DMS 273 (cell line): ENCODE data around the gene DNAJC3.
"Not testable (repeated sequence)": the region's sequence is repeated elsewhere in the genome, so short reads cannot be mapped to it uniquely, and the experiment has no call there.

Source experiments
- DNase-seq: peaks from one replicate; lab custom pipeline; 2025; ENCODE audit not compliant: unreplicated experiment; lab: John Stamatoyannopoulos, UW

Gene DNAJC3

GRCh38 chr13:95771905-95772304 lies 95.0 kb downstream of the DNAJC3 start:
- DNase-seq, result no peak

DNA sequence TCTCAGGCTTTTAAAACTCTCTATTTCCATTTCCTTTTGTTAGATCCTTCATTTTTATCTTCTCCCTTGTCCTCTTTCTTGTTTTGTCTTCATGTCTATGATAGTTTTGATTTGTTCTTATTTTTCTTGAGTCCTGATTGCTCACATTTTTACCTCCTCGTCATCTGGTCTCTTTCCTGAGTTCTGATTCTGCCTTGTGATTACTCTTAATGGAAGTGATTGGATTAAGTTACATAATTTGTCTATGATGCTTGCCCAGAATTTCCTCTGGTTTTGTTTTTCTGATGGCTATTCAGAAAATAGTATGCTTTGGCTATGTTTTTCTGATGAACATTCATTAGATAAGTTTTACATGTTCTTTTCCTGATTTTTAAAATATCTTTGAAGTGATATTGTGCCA lies 102.6 kb downstream of the DNAJC3 start:
- DNase-seq, result no peak

- DNase-seq, result no peak
Measured at GRCh38 chr13:95781016-95781415, 104.1 kb downstream of the DNAJC3 start.

DNA sequence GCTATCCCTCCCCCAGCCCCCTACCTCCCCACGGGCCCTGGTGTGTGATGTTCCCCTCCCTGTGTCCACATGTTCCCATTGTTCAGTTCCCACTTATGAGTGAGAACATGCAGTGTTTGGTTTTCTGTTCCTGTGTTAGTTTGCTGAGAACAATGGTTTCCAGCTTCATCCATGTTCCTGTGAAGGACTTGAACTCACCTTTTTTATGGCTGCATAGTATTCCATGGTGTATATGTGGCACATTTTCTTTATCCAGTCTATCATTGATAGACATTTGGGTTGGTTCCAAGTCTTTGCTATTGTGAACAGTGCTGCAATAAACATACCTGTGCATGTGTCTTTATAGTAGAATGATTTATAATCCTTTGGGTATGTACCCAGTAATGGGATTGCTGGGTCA lies 105.0 kb downstream of the DNAJC3 start:
- not testable (repeated sequence) for DNase-seq

GRCh38 chr13:95783747-95784146 lies 106.8 kb downstream of the DNAJC3 start:
- no peak for DNase-seq

DNA sequence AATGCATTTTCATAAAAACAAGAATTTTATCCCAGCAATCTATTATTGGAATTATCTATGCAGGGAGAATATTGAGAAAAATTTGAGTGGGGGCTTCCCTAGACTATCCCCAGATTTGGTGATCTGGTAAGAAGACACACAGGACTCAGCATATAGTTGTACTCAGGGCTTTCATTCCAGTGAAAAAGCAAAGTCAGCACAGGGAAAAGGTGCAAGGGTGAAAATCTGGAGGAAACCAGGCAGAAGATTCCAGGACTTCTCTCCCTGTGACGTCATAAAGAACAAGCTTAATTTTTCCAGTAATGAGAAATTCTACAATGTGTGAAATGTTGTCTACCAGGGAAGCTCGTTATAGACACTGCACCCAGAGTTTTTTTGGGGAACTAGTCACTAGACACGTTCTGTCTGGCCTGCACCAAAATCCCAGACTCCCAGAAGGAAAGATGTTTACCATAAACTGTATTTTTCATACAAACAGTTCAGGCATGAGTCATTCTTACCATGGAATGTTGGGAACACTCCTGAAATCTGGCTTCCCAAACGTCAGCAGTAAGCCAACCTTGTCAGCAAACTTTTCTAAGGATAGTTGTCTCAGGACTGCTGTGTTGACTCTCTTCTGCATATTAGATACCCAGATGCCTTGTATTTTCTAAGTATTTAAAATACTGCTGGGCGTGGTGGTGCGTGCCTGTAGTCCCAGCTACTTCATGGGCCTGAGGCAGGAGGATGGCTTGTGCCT lies 107.4 kb downstream of the DNAJC3 start:
- no peak for DNase-seq

DNA sequence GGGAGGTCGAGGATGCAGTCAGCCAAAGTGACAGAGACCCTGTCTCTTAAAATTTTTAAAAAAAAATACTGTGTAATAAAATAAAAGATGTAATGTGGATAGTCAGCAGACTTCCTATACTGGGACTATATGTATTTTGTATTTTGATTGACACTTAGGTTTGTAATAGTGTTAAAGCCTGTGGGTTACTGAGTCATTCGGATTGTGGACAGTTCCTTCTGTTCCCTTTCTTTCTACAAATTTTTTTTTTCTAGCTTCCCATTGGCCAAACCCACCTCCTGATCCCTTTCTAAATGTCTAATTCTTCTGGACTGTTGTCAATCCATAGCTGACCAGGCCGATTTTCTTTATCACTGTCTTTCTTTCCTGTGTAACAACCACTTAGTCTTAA lies 108.0 kb downstream of the DNAJC3 start:
- no peak for DNase-seq

GRCh38 chr13:95787356-95788099 lies 110.6 kb downstream of the DNAJC3 start:
- DNase-seq, result peak; percentile 1

- no peak for DNase-seq
Measured at GRCh38 chr13:95788100-95788463, 111.1 kb downstream of the DNAJC3 start.

GRCh38 chr13:95789315-95789714 lies 112.4 kb downstream of the DNAJC3 start:
- not testable (repeated sequence) for DNase-seq

DNA sequence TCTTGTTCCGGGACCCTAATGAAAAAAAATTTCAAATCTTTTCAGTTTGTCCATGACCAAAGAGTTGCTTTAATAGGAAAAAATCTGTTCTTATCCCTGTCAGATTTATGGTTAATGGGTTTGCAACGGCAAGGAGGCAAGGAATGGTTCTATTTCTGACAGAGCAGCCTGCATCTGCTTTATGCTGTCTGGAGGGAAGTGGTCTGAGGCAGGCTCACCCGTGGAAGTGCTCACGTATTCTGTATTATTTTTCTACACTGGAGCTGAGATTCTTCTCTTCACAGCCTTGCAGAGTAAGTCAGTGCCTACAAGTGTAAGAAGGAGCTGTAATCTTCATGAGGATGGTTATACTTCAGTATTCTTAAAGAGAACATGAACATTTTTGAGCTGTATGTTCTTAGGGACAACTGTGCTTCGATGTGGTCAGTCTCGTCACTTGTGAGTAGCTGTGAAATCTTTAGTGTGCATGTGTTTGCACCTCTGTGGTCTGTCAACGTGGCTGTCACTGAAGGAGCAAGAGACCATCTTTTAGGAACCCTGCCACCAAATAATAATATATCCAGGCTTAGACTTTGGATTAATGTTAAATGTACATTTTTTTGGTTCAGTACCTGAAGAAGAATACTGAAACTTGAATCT lies 114.3 kb downstream of the DNAJC3 start:
- no peak for DNase-seq

- no peak for DNase-seq
Measured at GRCh38 chr13:95793018-95793555, 116.1 kb downstream of the DNAJC3 start.

GRCh38 chr13:95793781-95794180 lies 116.8 kb downstream of the DNAJC3 start:
- no peak for DNase-seq

- no peak for DNase-seq
Measured at GRCh38 chr13:95797016-95797415, 120.1 kb downstream of the DNAJC3 start.

DNA sequence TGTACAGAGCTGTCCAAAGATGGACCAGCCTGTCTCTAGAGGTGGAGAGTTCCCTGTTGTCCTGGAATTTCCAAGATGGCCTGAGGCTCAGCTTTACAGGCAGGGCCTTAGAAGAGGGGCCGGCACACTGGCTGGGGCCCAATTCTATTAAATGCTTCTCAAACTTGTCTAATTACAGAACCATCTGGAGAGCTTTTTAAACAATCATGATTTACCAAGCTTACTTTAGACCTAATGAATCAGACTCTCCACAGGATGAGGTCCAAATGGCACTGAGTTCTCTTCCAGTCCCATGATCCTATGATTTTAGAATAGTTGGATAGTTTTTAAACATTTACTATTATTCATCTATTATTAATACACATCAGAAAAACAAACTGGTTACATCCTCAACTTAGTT lies 123.5 kb downstream of the DNAJC3 start:
- peak; percentile 57 for DNase-seq

- DNase-seq, result no peak
Measured at GRCh38 chr13:95801825-95802224, 124.9 kb downstream of the DNAJC3 start.

GRCh38 chr13:95805921-95806320 lies 129.0 kb downstream of the DNAJC3 start:
- no peak for DNase-seq

DNA sequence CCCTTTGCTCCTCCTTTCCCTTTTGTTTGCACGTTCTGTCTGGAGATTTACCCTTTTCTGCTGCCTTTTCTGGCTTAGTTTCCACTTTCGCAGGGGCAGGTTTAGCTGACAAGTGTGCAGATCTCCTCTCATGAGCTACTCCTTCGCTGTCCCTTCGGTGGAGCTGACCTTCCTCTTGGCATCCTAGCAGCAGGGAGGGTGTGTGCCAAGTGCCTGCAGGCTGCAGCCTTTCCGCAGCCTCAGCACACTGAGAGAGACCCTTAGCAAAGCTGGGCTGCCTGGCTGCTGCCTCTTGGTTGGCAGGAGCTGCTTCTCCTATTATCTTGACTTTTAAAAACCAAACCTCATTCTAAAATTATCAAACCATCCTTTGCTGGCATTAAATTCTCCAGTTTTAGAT lies 132.5 kb downstream of the DNAJC3 start:
- no peak for DNase-seq

DNA sequence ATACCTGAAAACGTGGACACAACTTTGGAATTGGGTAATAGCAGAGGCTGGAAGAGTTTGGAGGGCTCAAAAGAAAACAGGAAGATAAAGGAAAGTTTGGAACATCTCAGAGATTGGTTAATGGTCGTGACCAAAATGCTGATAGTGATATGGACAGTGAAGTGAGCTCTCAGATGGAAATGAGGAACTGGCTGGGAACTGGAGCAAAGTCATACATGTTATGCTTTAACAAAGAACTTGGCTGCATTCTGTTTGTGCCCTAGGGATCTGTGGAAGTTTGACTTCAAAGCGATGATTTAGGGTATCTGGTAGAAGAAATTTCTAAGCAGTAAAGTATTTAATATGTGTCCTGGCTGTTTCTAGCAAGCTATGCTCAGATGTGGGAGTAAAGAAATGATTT lies 136.2 kb downstream of the DNAJC3 start:
- DNase-seq, result no peak

GRCh38 chr13:95814495-95814894 lies 137.6 kb downstream of the DNAJC3 start:
- DNase-seq, result no peak

DNA sequence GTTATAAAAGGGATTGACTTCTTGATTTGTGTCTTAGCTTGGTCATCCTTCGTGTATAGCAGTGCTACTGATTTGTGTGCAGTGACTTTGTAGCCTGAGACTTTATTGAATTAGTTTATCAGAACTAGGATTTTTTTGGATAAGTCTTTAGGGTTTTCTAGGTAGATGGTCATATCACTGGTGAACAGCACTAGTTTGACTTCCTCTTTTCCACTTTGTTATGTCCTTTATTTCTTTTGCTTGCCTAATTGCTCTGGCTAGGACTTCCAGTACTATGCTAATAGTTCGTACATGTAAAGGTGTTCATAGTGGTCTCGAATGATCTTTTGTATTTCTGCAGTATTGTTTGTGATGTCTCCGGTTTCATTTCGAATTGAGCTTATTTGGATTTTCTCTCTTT lies 145.4 kb downstream of the DNAJC3 start:
- DNase-seq, result no peak

- DNase-seq, result no peak
Measured at GRCh38 chr13:95833126-95833525, 156.2 kb downstream of the DNAJC3 start.
